GM19043 (cell line): ENCODE data around the gene PPY.
"Not testable (repeated sequence)": the region's sequence is repeated elsewhere in the genome, so short reads cannot be mapped to it uniquely, and the experiment has no call there.

Experiments used
- ATAC-seq: cut with Tn5 transposase; IDR thresholded peaks from one replicate; pipeline ENCODE4 v1.9.1; 2021; ENCODE audit warnings: low read depth; ENCODE audit not compliant: unreplicated experiment

The PPY gene

GRCh38 chr17:43907998-43908721 lies 34.1 kb downstream of the PPY start:
- no peak for ATAC-seq

- ATAC-seq: no peak
These were observed 34.8 kb downstream of the PPY start, which contains the start of gene MPP2 for GRCh38 chr17:43907425-43907981. Gene MPP2 (minus strand): TSS chr17:43907536. CDS start chr17:43904460, 3,076 bp downstream.

- ATAC-seq: no peak
These were observed 35.3 kb downstream of the PPY start for GRCh38 chr17:43906951-43907424.

GRCh38 chr17:43905985-43906852 lies 36.1 kb downstream of the PPY start:
- ATAC-seq: no peak

- no peak for ATAC-seq
These were observed 36.8 kb downstream of the PPY start for GRCh38 chr17:43905400-43905984.

GRCh38 chr17:43901861-43902589 lies 40.3 kb downstream of the PPY start:
- no peak for ATAC-seq

GRCh38 chr17:43900858-43901754 lies 41.2 kb downstream of the PPY start:
- ATAC-seq: no peak

- ATAC-seq: no peak
These were observed 42.0 kb downstream of the PPY start for GRCh38 chr17:43900183-43900857.

GRCh38 chr17:43898446-43898845 lies 43.8 kb downstream of the PPY start:
- no peak for ATAC-seq

- ATAC-seq: no peak
These were observed 44.4 kb downstream of the PPY start for GRCh38 chr17:43897831-43898230.

GRCh38 chr17:43894494-43894893 lies 47.8 kb downstream of the PPY start:
- ATAC-seq: not testable (repeated sequence)

- no peak for ATAC-seq
These were observed 49.7 kb downstream of the PPY start for GRCh38 chr17:43892647-43892952.

- no peak for ATAC-seq
These were observed 50.2 kb downstream of the PPY start for GRCh38 chr17:43891851-43892646.
